Stimulated activated CD8-positive, alpha-beta memory T cell treated with anti-CD3 and anti-CD28 coated beads, Interleukin-4, amount 100 ng/mL, for 48 hours (primary cell): ENCODE data around the gene RPL29.

Experiments used
- DNase-seq: peaks from one replicate; pipeline ENCODE4 v3.0.0-alpha.2; 2020

The RPL29 gene

GRCh38 chr3:51980253-51980652 is 15.4 kb downstream of the RPL29 start:
- DNase-seq = no peak

- DNase-seq = no peak
Observed at GRCh38 chr3:51978143-51978502, 17.6 kb downstream of the RPL29 start.

GRCh38 chr3:51977446-51978142 is 18.1 kb downstream of the RPL29 start:
- no peak for DNase-seq

GRCh38 chr3:51975852-51976549 is 19.7 kb downstream of the RPL29 start:
- peak; percentile 68 for DNase-seq

GRCh38 chr3:51974963-51975851 is 20.5 kb downstream of the RPL29 start, which contains the start of gene ABHD14A:
ABHD14A (plus strand) TSS chr3:51975064; CDS start chr3:51975136, 72 bp downstream.
- peak; percentile 76 for DNase-seq

- peak; percentile 50 for DNase-seq
Observed at GRCh38 chr3:51974277-51974962, 21.3 kb downstream of the RPL29 start.

- DNase-seq = no peak
Observed at GRCh38 chr3:51971350-51971749, 24.3 kb downstream of the RPL29 start.

- no peak for DNase-seq
Observed at GRCh38 chr3:51970606-51971300, 24.9 kb downstream of the RPL29 start.

GRCh38 chr3:51969841-51970240 is 25.9 kb downstream of the RPL29 start:
- DNase-seq = no peak

GRCh38 chr3:51968883-51969678 is 26.6 kb downstream of the RPL29 start:
- no peak for DNase-seq

GRCh38 chr3:51968170-51968775 is 27.4 kb downstream of the RPL29 start:
- no peak for DNase-seq

- DNase-seq = peak; percentile 53
Observed at GRCh38 chr3:51967384-51968169, 28.1 kb downstream of the RPL29 start, which contains the start of gene PCBP4. PCBP4 (minus strand) TSS chr3:51967454; CDS start chr3:51961240, 6,214 bp downstream.

GRCh38 chr3:51966922-51967383 is 28.7 kb downstream of the RPL29 start:
- DNase-seq = no peak

GRCh38 chr3:51966486-51966885 is 29.2 kb downstream of the RPL29 start:
- no peak for DNase-seq

- DNase-seq = no peak
Observed at GRCh38 chr3:51966016-51966415, 29.7 kb downstream of the RPL29 start.

GRCh38 chr3:51964521-51964920 is 31.2 kb downstream of the RPL29 start:
- DNase-seq = no peak

GRCh38 chr3:51963951-51964451 is 31.7 kb downstream of the RPL29 start:
- no peak for DNase-seq

GRCh38 chr3:51962854-51963530 is 32.7 kb downstream of the RPL29 start:
- DNase-seq = no peak
